NT2/D1 (cell line): ENCODE measurements around the gene COL9A3.

Experiments
- DNase-seq: peaks from one replicate; pipeline ENCODE4 v3.0.0-alpha.2; 2011; ENCODE audit warnings: low read depth, low spot score
- H3K27me3 ChIP-seq: 2 replicates; pipeline ENCODE4 v1.6.0; 2011; ENCODE audit warnings: mild to moderate bottlenecking; ENCODE audit not compliant: insufficient read length, insufficient read depth
- H3K36me3 ChIP-seq: 2 replicates; pipeline ENCODE4 v1.6.1; 2011; ENCODE audit warnings: mild to moderate bottlenecking, low read length, mixed read lengths; ENCODE audit not compliant: insufficient read depth, insufficient read length
- H3K4me1 ChIP-seq: 2 replicates; pipeline ENCODE4 v1.5.1; 2011; ENCODE audit not compliant: insufficient read depth, insufficient read length
- H3K4me3 ChIP-seq: 2 replicates; pipeline ENCODE4 v1.5.1; 2011; ENCODE audit warnings: low read depth; ENCODE audit not compliant: insufficient read length
- H3K9ac ChIP-seq: 2 replicates; pipeline ENCODE4 v1.6.0; 2011; ENCODE audit warnings: low read depth; ENCODE audit not compliant: insufficient read length
- H3K9me3 ChIP-seq: 2 replicates; pipeline ENCODE4 v1.5.1; 2011; ENCODE audit warnings: mild to moderate bottlenecking, low read length; ENCODE audit not compliant: insufficient read depth
- SUZ12 ChIP-seq: IDR thresholded peaks from 2 replicates; pipeline ENCODE4 v1.6.1; 2011; ENCODE audit not compliant: insufficient read length, insufficient read depth; ENCODE audit errors: extremely low read depth
- YY1 ChIP-seq: IDR thresholded peaks from 2 replicates; pipeline ENCODE4 v1.6.1; 2011; ENCODE audit not compliant: insufficient read length, insufficient read depth
- ZNF274 ChIP-seq: IDR thresholded peaks from 2 replicates; pipeline ENCODE4 v1.6.1; 2011; ENCODE audit warnings: mild to moderate bottlenecking, low read depth, low read length

COL9A3 gene

GRCh38 chr20:62880935-62881661 lies 64.2 kb downstream of the COL9A3 start:
- Histone ChIP-seq H3K9me3 (no peaks in the 10 kb centered on the region), H3K4me1 (peaks cover 6% of the 10 kb centered on the region), H3K27me3 (no peaks in the 10 kb centered on the region), H3K9ac (no peak overlapping the region), H3K4me3 (no peak overlapping the region), H3K36me3 (peaks cover 53% of the 10 kb centered on the region)
- no peak for DNase-seq
- no peak for TF ChIP-seq YY1
- no peak for TF ChIP-seq SUZ12
- no peak for TF ChIP-seq ZNF274

- no peak overlapping the region for H3K9ac ChIP-seq
- no peak overlapping the region for H3K4me3 ChIP-seq
- peaks cover 7% of the 10 kb centered on the region for H3K4me1 ChIP-seq
- H3K9me3 ChIP-seq: no peaks in the 10 kb centered on the region
- no peaks in the 10 kb centered on the region for H3K27me3 ChIP-seq
- H3K36me3 ChIP-seq: peaks cover 60% of the 10 kb centered on the region
- DNase-seq: no peak
- TF ChIP-seq ZNF274 (no peak), YY1 (no peak), SUZ12 (no peak)
Measured at GRCh38 chr20:62881662-62882395, 65.0 kb downstream of the COL9A3 start.

GRCh38 chr20:62882426-62882825 lies 65.6 kb downstream of the COL9A3 start:
- Histone ChIP-seq H3K36me3 (peaks cover 61% of the 10 kb centered on the region), H3K9ac (no peak overlapping the region), H3K4me1 (peaks cover 7% of the 10 kb centered on the region), H3K4me3 (no peak overlapping the region), H3K27me3 (no peaks in the 10 kb centered on the region), H3K9me3 (no peaks in the 10 kb centered on the region)
- TF ChIP-seq YY1 (no peak), SUZ12 (no peak), ZNF274 (no peak)
- DNase-seq: no peak

GRCh38 chr20:62884556-62884955 lies 67.7 kb downstream of the COL9A3 start:
- Histone ChIP-seq H3K36me3 (peaks cover 76% of the 10 kb centered on the region), H3K9me3 (no peaks in the 10 kb centered on the region), H3K4me3 (no peak overlapping the region), H3K27me3 (no peaks in the 10 kb centered on the region), H3K4me1 (peaks cover 11% of the 10 kb centered on the region), H3K9ac (no peak overlapping the region)
- DNase-seq: no peak
- TF ChIP-seq SUZ12 (no peak), ZNF274 (no peak), YY1 (no peak)

GRCh38 chr20:62885046-62885895 lies 68.4 kb downstream of the COL9A3 start:
- Histone ChIP-seq H3K9ac (no peak overlapping the region), H3K27me3 (no peaks in the 10 kb centered on the region), H3K36me3 (peaks cover 77% of the 10 kb centered on the region), H3K4me1 (peaks cover 10% of the 10 kb centered on the region), H3K4me3 (no peak overlapping the region), H3K9me3 (no peaks in the 10 kb centered on the region)
- DNase-seq: no peak
- TF ChIP-seq YY1: no peak
- no peak for TF ChIP-seq SUZ12
- TF ChIP-seq ZNF274: no peak

- peaks cover 77% of the 10 kb centered on the region for H3K36me3 ChIP-seq
- TF ChIP-seq YY1 (no peak), SUZ12 (no peak), ZNF274 (no peak)
Measured at GRCh38 chr20:62885896-62886708, 69.3 kb downstream of the COL9A3 start.

More at GRCh38 chr20:62885896-62886708, 69.3 kb downstream of the COL9A3 start:
- Histone ChIP-seq H3K9me3 (no peaks in the 10 kb centered on the region), H3K27me3 (no peaks in the 10 kb centered on the region), H3K4me3 (no peak overlapping the region), H3K4me1 (peaks cover 10% of the 10 kb centered on the region), H3K9ac (no peak overlapping the region)
- DNase-seq: no peak
